Panc1 (cell line): ENCODE data around the gene ASXL3.

ENCODE experiments used
- CTCF ChIP-seq: fragments of 450-650 bp; IDR thresholded peaks from 2 replicates; pipeline ENCODE4 v1.5.1; 2017; ENCODE audit warnings: mild to moderate bottlenecking
- POLR2AphosphoS5 ChIP-seq: IDR thresholded peaks from 2 replicates; pipeline ENCODE4 v1.6.1; 2012; ENCODE audit warnings: mild to moderate bottlenecking, low read depth, low read length, moderate library complexity
- REST ChIP-seq, 2 experiments: IDR thresholded peaks; 2 replicates each; pipeline ENCODE4 v1.6.1; 2011 to 2012; ENCODE audit warnings: low read depth in 2 of 2, control low read depth in 1 of 2, low read length in 1 of 2, mild to moderate bottlenecking in 1 of 2, moderate library complexity in 1 of 2; ENCODE audit not compliant: insufficient read depth in 1 of 2
- SIN3A ChIP-seq: IDR thresholded peaks from 2 replicates; pipeline ENCODE4 v1.6.1; 2012; ENCODE audit warnings: low read depth, mild to moderate bottlenecking, low read length, moderate library complexity, borderline replicate concordance; ENCODE audit not compliant: insufficient read depth
- TCF7L2 ChIP-seq: IDR thresholded peaks from 2 replicates; pipeline ENCODE4 v1.6.1; 2011; ENCODE audit warnings: mild to moderate bottlenecking, low read depth, low read length, inconsistent platforms

DNA sequence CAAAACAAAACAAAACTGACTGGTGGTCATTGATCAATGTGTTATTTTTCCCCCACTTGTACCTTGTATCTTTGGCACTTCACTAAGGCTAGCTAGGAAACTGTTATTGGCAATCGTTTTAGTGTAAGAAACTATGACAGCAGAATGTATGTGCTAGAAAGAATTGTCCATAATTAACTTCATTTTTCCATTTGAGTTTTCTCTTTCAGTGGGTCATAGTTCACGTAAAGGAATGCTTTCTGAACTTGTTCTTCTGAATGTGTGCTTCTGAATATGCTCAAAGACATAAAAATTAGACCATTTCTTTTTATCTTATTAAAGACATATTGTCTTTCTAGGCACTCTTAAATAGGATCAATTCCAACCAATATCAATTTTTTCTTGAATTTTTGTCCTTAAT, 132.2 kb downstream of the ASXL3 start:
- no peak for TF ChIP-seq CTCF
- TF ChIP-seq POLR2AphosphoS5 = no peak
- no peak for TF ChIP-seq REST (IDR thresholded peaks at IDR 0.05; ENCODE audit: insufficient read depth in 1 of 2, low read depth in 2 of 2, low read length in 1 of 2)
- TF ChIP-seq SIN3A = no peak
- TF ChIP-seq TCF7L2 = no peak
